DMS153 treated with DMSO at 0.1 percent for 48 hours (cell line): ENCODE results near the gene SLC45A3.
"Not testable (repeated sequence)": the region's sequence is repeated elsewhere in the genome, so short reads cannot be mapped to it uniquely, and the experiment has no call there.

Experiments
- DNase-seq: peaks from one replicate; lab custom pipeline; 2025; ENCODE audit not compliant: unreplicated experiment; lab: John Stamatoyannopoulos, UW

Gene SLC45A3, protein sequence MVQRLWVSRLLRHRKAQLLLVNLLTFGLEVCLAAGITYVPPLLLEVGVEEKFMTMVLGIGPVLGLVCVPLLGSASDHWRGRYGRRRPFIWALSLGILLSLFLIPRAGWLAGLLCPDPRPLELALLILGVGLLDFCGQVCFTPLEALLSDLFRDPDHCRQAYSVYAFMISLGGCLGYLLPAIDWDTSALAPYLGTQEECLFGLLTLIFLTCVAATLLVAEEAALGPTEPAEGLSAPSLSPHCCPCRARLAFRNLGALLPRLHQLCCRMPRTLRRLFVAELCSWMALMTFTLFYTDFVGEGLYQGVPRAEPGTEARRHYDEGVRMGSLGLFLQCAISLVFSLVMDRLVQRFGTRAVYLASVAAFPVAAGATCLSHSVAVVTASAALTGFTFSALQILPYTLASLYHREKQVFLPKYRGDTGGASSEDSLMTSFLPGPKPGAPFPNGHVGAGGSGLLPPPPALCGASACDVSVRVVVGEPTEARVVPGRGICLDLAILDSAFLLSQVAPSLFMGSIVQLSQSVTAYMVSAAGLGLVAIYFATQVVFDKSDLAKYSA

GRCh38 chr1:205680073-205680851, at the start of gene SLC45A3:
TSS of gene SLC45A3 (minus strand) at chr1:205680509. CDS start at chr1:205664656, 15,853 bp downstream.
- no peak for DNase-seq

DNA sequence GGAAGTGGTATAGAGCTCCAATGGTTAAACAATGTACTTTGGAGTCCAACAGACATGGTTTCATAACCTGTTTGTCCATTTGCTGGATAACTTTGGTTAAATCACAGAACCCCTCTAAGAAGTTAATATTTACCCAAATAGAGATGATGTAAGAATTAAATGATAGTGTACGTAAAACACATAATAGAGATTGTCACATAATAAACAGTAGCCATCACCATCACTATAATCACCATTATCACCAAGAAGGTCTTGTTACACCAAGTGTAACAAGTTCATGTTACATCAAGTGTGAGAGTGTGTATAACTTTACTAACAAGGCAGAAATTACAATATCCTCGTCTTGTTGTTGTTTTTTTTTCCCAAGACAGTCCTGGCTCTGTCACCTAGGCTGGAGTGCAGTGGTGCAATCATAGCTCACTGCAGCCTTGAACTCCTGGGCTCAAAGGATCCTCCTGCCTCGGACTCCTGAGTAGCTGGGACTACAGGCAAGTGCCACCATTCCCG, 46.4 kb upstream of the SLC45A3 start:
- no peak for DNase-seq

DNA sequence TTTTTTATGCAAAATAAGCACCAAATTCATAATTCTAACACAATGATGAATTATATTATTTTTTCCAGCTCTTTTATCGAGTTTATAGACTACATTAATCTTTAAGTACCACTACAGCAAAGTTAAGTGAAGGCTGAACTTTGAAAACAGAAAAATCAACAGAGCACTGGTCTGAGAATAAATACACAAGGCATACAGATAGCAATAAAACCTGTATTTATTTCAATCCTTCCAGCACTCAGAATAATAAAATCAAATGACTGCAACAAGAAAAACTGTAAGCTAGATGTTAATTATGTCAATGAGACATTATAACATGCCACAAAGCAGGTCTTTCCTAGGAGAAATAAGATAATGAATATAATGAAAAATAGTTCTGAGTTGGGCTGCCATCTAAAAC, 45.2 kb upstream of the SLC45A3 start:
- DNase-seq, result no peak

DNA sequence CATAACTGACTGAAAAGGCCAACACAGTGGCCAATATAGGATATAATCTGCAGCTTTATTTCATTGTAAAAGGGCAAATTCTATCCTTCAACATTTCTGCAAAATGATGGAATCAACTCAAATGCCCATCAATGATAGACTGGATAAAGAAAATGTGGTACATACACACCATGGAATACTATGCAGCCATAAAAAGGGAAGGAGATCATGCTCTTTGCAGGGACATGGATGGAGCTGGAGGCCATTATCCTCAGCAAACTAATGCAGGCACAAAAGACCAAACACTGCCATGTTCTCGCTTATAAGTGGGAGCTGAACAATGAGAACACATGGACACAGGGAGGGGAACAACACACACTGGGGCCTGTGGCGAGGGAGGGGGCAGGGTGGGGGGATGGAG, 40.4 kb upstream of the SLC45A3 start:
- not testable (repeated sequence) for DNase-seq

DNA sequence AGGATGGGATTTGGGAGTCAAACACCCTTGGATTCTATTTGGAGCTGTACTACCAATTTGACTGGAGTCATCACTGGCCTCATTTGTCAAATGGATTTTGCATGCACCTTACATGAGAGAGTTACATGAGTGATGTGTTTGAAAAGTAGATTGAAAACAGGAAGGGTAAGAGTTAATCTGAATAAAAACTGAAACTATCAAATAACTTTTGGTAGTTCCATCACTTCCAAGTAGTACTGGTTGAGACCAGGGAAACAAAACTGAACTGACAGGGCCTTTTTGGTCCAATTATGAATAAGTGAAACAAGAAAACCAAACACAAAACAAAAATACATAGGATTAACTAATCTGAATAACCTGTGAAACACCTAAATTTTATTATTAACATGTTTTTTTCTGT, 39.5 kb upstream of the SLC45A3 start:
- no peak for DNase-seq

GRCh38 chr1:205719015-205719414, 38.7 kb upstream of the SLC45A3 start:
- no peak for DNase-seq

DNA sequence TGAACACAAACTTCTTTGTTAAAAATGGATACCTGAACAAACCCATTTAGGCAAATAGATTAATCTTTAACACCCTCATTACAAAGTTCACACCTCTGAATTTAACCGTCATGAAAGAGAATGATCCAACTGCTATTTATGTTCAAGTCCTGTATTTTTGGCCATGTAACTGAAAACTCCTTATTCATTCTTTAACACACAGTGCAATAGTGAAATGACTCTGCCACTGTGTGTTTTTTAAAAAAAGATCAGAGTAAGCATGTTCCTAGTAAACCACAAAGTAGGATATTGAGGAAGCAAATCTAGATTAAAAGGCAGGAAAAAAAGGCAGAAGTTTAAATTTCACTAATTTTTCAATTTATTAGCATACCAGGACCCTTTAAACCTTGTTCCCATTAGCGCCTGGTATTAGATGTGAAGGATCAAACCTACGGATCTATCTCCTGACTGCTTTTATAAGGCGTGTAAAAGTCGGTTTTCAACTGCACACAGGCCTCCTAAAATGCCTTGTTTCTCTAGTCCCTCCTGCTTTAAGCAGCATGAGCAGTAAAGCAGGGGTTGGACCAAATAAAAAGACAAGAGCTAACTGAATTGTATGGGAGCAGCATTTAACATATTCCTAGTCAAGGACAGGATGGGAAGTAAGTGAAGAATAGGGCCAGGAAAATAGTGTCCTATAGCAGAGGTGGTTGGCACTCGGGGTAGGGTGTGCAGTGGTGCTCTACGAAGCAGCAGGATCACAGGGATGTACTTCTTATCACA, 36.2 kb upstream of the SLC45A3 start:
- no peak for DNase-seq

- no peak for DNase-seq
Observed at GRCh38 chr1:205715628-205716027, 35.3 kb upstream of the SLC45A3 start.

DNA sequence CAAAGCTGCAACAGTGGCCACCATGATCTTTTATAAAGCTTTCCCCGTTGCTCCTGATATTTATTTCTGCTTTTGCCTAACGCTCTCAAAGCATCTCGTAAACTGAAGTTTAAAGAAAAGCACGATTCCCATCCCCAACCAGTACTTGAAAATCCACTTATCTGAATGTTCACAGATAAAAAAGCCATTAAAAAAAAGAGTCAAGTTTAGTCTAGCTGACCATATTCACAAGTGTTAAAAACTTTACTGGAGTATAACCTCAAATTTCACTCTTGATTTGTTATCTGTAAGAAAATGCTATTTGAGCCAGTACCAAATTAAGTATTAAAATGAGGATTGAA, 34.6 kb upstream of the SLC45A3 start:
- no peak for DNase-seq

GRCh38 chr1:205714190-205714905, 34.0 kb upstream of the SLC45A3 start:
- DNase-seq, result no peak

DNA sequence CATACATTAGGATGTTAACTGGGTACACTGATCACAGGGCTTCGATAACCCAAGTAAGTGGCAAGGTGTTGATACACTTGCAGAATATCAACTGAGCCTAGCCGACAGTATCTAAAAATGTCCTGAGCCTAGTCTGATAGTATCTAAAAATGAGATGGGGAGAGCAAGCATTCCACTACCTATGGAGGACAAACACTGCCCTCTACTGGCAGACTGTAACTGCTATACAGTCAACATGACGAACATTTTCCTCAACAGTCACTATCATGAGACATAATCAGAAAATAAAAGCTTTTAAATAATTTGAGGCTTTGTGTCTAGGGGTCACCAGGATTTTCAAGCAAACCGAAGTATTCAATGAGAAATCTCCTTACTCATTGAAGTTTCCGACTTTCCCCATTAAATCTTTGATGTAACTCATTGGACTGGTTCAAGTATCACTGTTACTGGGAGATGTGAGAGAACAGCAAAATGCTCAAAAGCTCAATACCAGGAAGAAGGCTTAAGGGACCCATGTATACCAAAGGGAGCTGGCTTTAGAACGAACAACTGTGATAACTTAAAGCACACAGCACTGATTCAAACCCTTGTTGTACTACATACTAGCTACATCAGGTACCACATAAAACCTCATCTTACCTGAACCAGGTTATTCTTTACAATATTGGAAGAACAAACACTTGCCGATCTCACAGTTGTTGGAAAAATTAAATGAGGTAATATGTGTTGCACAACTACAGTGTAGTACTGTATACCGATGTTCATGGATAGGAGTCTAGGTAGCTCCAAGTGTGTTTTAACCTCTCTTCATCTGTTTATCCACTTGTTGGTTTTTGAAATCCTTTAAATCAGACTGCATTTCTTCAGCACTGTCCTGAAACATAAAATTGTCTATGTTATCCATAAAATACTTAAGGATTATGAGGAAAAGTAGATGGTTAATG, 31.1 kb upstream of the SLC45A3 start:
- peak; percentile 81 for DNase-seq

DNA sequence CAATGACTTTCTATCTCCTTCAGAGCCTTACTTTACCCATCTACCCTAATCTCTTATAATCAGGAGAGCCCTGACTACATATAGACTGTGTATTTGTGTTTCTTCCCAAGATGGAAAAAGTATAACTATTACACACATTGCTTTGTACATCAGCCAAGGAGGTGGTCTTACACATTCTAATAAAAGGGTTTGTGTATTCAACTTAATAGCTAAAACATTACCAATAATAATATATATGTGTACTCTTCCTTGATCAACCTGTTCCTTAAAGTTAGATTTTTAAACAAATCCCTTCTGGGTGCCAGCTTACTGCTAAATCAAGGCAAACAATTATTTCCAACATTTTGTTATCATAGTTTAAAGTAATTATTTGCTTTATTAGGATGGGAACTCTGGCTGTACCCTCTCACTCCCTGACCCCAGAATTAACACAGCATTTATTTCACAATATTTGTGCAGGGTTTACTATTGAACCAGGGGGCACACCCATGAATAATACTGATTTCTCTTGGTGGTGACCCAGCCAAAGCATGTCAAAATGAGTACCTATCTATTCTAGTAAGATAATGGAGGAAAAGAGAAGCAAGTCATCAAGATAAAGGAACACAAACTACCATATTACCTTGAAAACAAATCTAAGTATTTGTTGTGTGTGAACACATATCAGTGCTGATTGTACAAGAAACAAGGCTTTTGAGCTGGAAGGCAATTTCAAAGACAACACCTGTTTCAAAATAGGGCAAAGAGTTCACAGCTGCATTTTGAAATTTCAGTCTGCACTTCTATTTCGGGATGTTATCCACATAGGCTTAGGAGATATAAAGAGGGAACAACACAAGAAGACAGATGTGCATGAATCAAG, 30.1 kb upstream of the SLC45A3 start:
- no peak for DNase-seq

DNA sequence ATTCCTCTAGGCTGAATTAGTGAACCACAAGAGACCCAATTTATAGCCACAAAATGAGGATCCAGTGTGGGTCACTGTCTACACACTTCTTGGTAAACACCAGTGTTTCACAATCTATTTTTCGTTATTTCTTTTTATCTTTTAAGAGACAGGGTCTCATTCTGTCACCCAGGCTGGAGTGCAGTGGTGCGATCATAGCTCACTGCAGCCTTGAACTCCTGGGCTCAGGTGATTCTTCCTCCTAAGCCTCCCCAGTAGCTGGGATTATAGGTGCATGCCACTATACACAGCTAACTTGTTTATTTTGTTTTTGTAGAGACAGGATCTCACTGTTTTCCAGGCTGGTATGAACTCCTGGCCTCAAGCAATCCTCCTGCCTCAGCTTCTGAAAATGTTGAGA, 29.3 kb upstream of the SLC45A3 start:
- DNase-seq, result no peak

GRCh38 chr1:205709059-205709398, 28.7 kb upstream of the SLC45A3 start:
- DNase-seq, result no peak

DNA sequence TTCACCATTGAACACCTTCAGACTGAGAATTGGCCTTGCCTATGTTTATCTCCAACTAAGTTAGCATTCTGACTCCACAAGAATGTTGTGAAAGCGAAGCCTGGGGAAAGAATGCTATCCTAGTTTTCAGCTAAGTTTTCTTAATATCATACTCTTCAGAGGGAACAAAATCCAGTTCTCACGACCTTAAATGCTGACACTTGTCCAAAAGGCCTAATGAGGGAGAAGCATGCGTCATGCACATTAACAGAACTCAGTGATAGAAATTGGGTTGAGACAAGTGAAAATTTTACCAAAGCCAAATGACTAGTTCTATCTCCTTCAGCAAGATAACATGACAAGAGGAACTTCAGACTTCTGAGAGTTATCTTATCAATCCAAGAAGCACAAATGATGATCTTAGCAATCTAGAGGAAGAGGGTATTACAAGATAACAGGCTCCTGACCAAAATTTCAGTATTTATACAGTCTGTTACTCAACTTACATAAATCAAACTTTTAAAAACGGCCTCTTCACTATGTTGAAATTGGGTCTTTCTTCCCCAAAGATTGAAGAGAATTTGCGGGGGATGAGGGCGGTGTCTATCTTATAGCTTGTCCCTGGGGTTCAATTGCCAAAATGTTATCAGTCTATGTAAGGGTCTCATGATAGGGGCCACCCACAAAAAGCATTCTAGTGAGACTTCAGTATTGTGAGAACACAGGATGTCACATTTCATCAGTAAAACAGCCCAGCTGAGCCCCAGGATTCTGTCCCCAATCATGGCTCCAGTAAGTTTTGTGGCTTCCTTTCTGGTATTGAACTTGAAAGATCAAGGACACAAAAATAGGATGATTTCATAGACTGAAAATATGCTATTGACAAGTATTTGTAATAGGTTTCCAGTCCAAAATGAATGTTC, 26.5 kb upstream of the SLC45A3 start:
- DNase-seq, result no peak

- no peak for DNase-seq
Observed at GRCh38 chr1:205704903-205705302, 24.6 kb upstream of the SLC45A3 start.

DNA sequence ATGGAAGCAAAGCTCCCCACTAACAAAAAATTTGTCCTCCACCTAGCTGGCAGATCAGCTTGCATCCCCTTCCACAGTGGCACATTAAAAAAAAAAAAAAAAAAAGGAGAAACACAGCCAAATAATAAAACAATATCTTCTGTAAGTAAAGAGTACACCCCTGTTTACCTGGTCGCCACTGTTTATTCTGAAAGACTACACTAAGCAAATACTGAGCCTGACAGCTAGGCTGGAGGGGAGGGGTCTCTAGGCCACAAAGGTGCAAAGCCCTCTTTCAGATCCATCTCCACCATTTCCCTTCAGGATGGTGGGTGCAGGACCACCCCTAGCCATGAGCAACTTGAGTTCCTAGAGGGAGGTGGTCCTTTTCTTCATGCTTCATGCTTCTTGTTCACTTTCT, 22.8 kb upstream of the SLC45A3 start:
- DNase-seq, result peak; percentile 74

DNA sequence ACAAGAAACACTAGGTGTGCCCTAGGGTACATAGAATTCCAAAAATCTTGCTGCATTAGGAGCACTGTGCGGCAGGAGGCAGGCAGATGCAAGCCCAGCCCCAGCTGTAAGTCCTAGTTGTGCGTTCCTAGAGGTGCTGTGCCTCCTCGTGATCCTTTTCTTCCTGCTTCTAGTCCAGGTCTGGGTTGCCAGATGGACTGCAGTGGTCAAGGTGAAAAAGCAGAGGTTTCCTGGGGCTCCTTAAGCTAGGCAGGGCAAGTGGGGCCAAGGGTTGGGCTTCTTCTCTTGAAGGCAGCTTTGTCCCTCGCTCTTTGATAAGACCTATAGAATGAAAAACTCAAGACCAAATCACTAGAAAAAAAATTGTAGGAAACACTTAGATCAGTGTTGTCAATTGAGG, 21.6 kb upstream of the SLC45A3 start:
- no peak for DNase-seq
